ENCODE measurements around the gene PAPLN.

The PAPLN gene

GRCh38 chr14:73211251-73212040 lies 25.9 kb upstream of the PAPLN start:
- no peak for DNase-seq (ENCODE audit: low read depth)
- TF ChIP-seq CTCF (IDR thresholded peaks at IDR 0.05; ENCODE audit: low read depth, low read length), result no peak
- no peak for TF ChIP-seq MAX (IDR thresholded peaks at IDR 0.05; ENCODE audit: low read depth, low read length)
- TF ChIP-seq MYC (IDR thresholded peaks at IDR 0.05; ENCODE audit: low read depth, low read length), result no peak
- TF ChIP-seq POLR2A (IDR thresholded peaks at IDR 0.05; ENCODE audit: extremely low read depth, insufficient read length), result no peak
- no peak overlapping the region for H3K4me3 ChIP-seq (ENCODE audit: low read depth, low read length)

GRCh38 chr14:73216030-73216429 lies 21.3 kb upstream of the PAPLN start:
- DNase-seq (ENCODE audit: low read depth), result no peak
- no peak for TF ChIP-seq POLR2A (IDR thresholded peaks at IDR 0.05; ENCODE audit: extremely low read depth, insufficient read length)
- TF ChIP-seq MYC (IDR thresholded peaks at IDR 0.05; ENCODE audit: low read depth, low read length), result no peak
- no peak for TF ChIP-seq MAX (IDR thresholded peaks at IDR 0.05; ENCODE audit: low read depth, low read length)
- TF ChIP-seq CTCF (IDR thresholded peaks at IDR 0.05; ENCODE audit: low read depth, low read length), result no peak
- H3K4me3 ChIP-seq (ENCODE audit: low read depth, low read length), result no peak overlapping the region

- H3K4me3 ChIP-seq (ENCODE audit: low read depth, low read length), result no peak overlapping the region
- DNase-seq (ENCODE audit: low read depth), result no peak
- TF ChIP-seq CTCF (IDR thresholded peaks at IDR 0.05; ENCODE audit: low read depth, low read length) (no peak), MAX (IDR thresholded peaks at IDR 0.05; ENCODE audit: low read depth, low read length) (no peak), MYC (IDR thresholded peaks at IDR 0.05; ENCODE audit: low read depth, low read length) (no peak), POLR2A (IDR thresholded peaks at IDR 0.05; ENCODE audit: extremely low read depth, insufficient read length) (no peak)
Measured at GRCh38 chr14:73217411-73217810, 19.9 kb upstream of the PAPLN start.

- TF ChIP-seq POLR2A (IDR thresholded peaks at IDR 0.05; ENCODE audit: extremely low read depth, insufficient read length), result no peak
- TF ChIP-seq CTCF (IDR thresholded peaks at IDR 0.05; ENCODE audit: low read depth, low read length), result no peak
- no peak for TF ChIP-seq MAX (IDR thresholded peaks at IDR 0.05; ENCODE audit: low read depth, low read length)
- no peak for TF ChIP-seq MYC (IDR thresholded peaks at IDR 0.05; ENCODE audit: low read depth, low read length)
- no peak for DNase-seq (ENCODE audit: low read depth)
Measured at GRCh38 chr14:73220061-73220460, 17.2 kb upstream of the PAPLN start.

GRCh38 chr14:73220634-73221033 lies 16.7 kb upstream of the PAPLN start:
- no peak for TF ChIP-seq MYC (IDR thresholded peaks at IDR 0.05; ENCODE audit: low read depth, low read length)
- no peak for TF ChIP-seq CTCF (IDR thresholded peaks at IDR 0.05; ENCODE audit: low read depth, low read length)
- TF ChIP-seq MAX (IDR thresholded peaks at IDR 0.05; ENCODE audit: low read depth, low read length), result no peak
- no peak for TF ChIP-seq POLR2A (IDR thresholded peaks at IDR 0.05; ENCODE audit: extremely low read depth, insufficient read length)
- no peak for DNase-seq (ENCODE audit: low read depth)
- H3K4me3 ChIP-seq (ENCODE audit: low read depth, low read length), result no peak overlapping the region

More at GRCh38 chr14:73220061-73220460, 17.2 kb upstream of the PAPLN start:
- no peak overlapping the region for H3K4me3 ChIP-seq (ENCODE audit: low read depth, low read length)

All from NB4 (cell line).